ENCODE results near the gene RETREG3. TPM values are rescaled to one million over a fixed set of nuclear protein-coding genes. Genes with fewer than 3 reads are reported as not detected.

Gene RETREG3
- total and polyA plus RNA-seq, 2 of the 13 experiments (the other 11 are each of a cell fraction or from before 2014, with no cell fraction given), result 47.0 to 55.8 TPM

- TF ChIP-seq ARID5B (CRISPR knock-in tag; IDR thresholded peaks at IDR 0.05) (peak; percentile 91), PHF5A (CRISPR knock-in tag; IDR thresholded peaks at IDR 0.05; ENCODE audit: low read depth, unreplicated experiment) (peak; percentile 69), HOXA3 (CRISPR knock-in tag; IDR thresholded peaks at IDR 0.05) (peak; percentile 89), SOX13 (IDR thresholded peaks at IDR 0.05) (no peak), SOX13 (CRISPR knock-in tag; conservative IDR thresholded peaks at IDR 0.05 in 1 of 2, IDR thresholded peaks at IDR 0.05 in 1 of 2) (peak in 1 of 2 experiments; percentile 69; a peak in 2 of 4 replicates), TFE3 (CRISPR knock-in tag; IDR thresholded peaks at IDR 0.05) (0 out of 2 replicates have a peak, but pooled peaks have one; percentile 41), POLR2AphosphoS2 (IDR thresholded peaks at IDR 0.05; ENCODE audit: low read depth, low read length) (0 out of 2 replicates have a peak, but pooled peaks have one; percentile 22), ZNF333 (CRISPR knock-in tag; IDR thresholded peaks at IDR 0.05; ENCODE audit: borderline replicate concordance) (no peak; the same call in 1 of the 2 replicates), MIXL1 (CRISPR knock-in tag; IDR thresholded peaks at IDR 0.05) (peak; percentile 86; the same call in 1 of the 2 replicates), RCOR2 (CRISPR knock-in tag; IDR thresholded peaks at IDR 0.05) (peak; percentile 82), ZNF331 (CRISPR knock-in tag; IDR thresholded peaks at IDR 0.05) (peak; percentile 87), THAP11 (CRISPR knock-in tag; IDR thresholded peaks at IDR 0.05) (peak; percentile 81), FOXA1 (IDR thresholded peaks at IDR 0.05) (no peak), FOXA1 (CRISPR knock-in tag; IDR thresholded peaks at IDR 0.05) (peak; percentile 46; the same call in 1 of the 2 replicates), ZNF383 (CRISPR knock-in tag; IDR thresholded peaks at IDR 0.05; ENCODE audit: borderline replicate concordance) (no peak), CREM (IDR thresholded peaks at IDR 0.05) (peak; percentile 53; the same call in 1 of the 2 replicates), CREM (CRISPR knock-in tag; IDR thresholded peaks at IDR 0.05) (no peak), BHLHE40 (IDR thresholded peaks at IDR 0.05; ENCODE audit: low read length) (0 out of 2 replicates have a peak, but pooled peaks have one; percentile 20), PCBP1 (IDR thresholded peaks at IDR 0.05; ENCODE audit: borderline replicate concordance, low read depth, low read length) (0 out of 2 replicates have a peak, but pooled peaks have one; percentile 2)
These were observed 44.2 kb downstream of the RETREG3 start (continued) for GRCh38 chr17:42564815-42565522.

All from HepG2 (cell line).